NCI-H1417 treated with DMSO at 0.1 percent for 48 hours (cell line): ENCODE measurements around the gene PCNX2.

Experiments
- DNase-seq: peaks from one replicate; lab custom pipeline; 2025; lab: John Stamatoyannopoulos, UW

PCNX2 gene

GRCh38 chr1:233295237-233295974, at the start of gene PCNX2:
TSS of gene PCNX2 (minus strand) at chr1:233295725. CDS start at chr1:233295478, 247 bp downstream.
- DNase-seq: peak; percentile 35

- DNase-seq: no peak
These were observed 47.7 kb upstream of the PCNX2 start for GRCh38 chr1:233343262-233343661.

- no peak for DNase-seq
These were observed 46.6 kb upstream of the PCNX2 start for GRCh38 chr1:233342086-233342485.

- DNase-seq: no peak
These were observed 45.5 kb upstream of the PCNX2 start for GRCh38 chr1:233340966-233341516.

GRCh38 chr1:233340031-233340555, 44.6 kb upstream of the PCNX2 start:
- no peak for DNase-seq

GRCh38 chr1:233338102-233338501, 42.6 kb upstream of the PCNX2 start:
- DNase-seq: no peak

GRCh38 chr1:233337505-233337904, 42.0 kb upstream of the PCNX2 start:
- no peak for DNase-seq

GRCh38 chr1:233336554-233337456, 41.3 kb upstream of the PCNX2 start:
- no peak for DNase-seq

- DNase-seq: no peak
These were observed 38.6 kb upstream of the PCNX2 start for GRCh38 chr1:233334092-233334491.

GRCh38 chr1:233333086-233333485, 37.6 kb upstream of the PCNX2 start:
- no peak for DNase-seq

- no peak for DNase-seq
These were observed 36.4 kb upstream of the PCNX2 start for GRCh38 chr1:233331676-233332519.

GRCh38 chr1:233328142-233328921, 32.8 kb upstream of the PCNX2 start:
- DNase-seq: no peak

- DNase-seq: no peak
These were observed 32.2 kb upstream of the PCNX2 start, which contains the start of gene MAP3K21 for GRCh38 chr1:233327651-233328141. TSS of gene MAP3K21 (plus strand) at chr1:233327724. CDS start at chr1:233328029, 305 bp downstream.

- DNase-seq: no peak
These were observed 31.5 kb upstream of the PCNX2 start for GRCh38 chr1:233326811-233327650.

GRCh38 chr1:233326319-233326718, 30.8 kb upstream of the PCNX2 start:
- no peak for DNase-seq

- DNase-seq: no peak
These were observed 28.2 kb upstream of the PCNX2 start for GRCh38 chr1:233323718-233324117.

- no peak for DNase-seq
These were observed 24.5 kb upstream of the PCNX2 start for GRCh38 chr1:233320023-233320422.

GRCh38 chr1:233319272-233319671, 23.7 kb upstream of the PCNX2 start:
- no peak for DNase-seq

- no peak for DNase-seq
These were observed 20.9 kb upstream of the PCNX2 start for GRCh38 chr1:233316473-233316872.
